SK-N-SH (cell line): ENCODE measurements around the gene ENDOD1. TPM values are rescaled to one million over a fixed set of nuclear protein-coding genes. Genes with fewer than 3 reads are reported as not detected.

Source experiments
- CTCF ChIA-PET: fragments of 300-600, 350-600 bp; formaldehyde crosslinking; extraction: SDS; loops from one replicate; lab custom pipeline; 2021; lab: Yijun Ruan, JAX
- POLR2A ChIA-PET: fragments of 350-600 bp; sonication (Branson Sonifier 250); formaldehyde crosslinking; extraction: SDS; loops from one replicate; lab custom pipeline; 2020; ENCODE audit warnings: antibody characterized with exemption, inconsistent platforms; lab: Yijun Ruan, JAX
- DNase-seq: peaks from one replicate; pipeline ENCODE4 v3.0.0; 2012
- H2AFZ ChIP-seq: fragments of 200-600 bp; sonication (generic); 2 replicates; pipeline ENCODE4 v1.8.1; 2016; ENCODE audit warnings: antibody characterized with exemption, mild to moderate bottlenecking, low read depth
- H3F3A ChIP-seq: fragments of 200-600 bp; sonication (generic); replicated peaks from 2 replicates; pipeline ENCODE3; 2016; ENCODE audit warnings: antibody characterized with exemption, mild to moderate bottlenecking; ENCODE audit not compliant: insufficient read depth
- H3K27ac ChIP-seq, 2 experiments: fragments of 200-500 bp in 1 of 2; fragments of 200-600 bp in 1 of 2; sonication (Bioruptor generic) in 1 of 2; sonication (generic), shearing (Covaris generic) in 1 of 2; 2 replicates each; pipeline versions ENCODE4 v1.5.1 to v1.6.1; 2014 to 2016; ENCODE audit warnings: low read depth in 2 of 2, inconsistent platforms in 1 of 2, low read length in 1 of 2, mild to moderate bottlenecking in 1 of 2, mixed read lengths in 1 of 2
- H3K27me3 ChIP-seq: fragments of 200-600 bp; sonication (generic), shearing (Covaris generic); 2 replicates; pipeline ENCODE4 v1.6.1; 2016; ENCODE audit warnings: mixed run types; ENCODE audit not compliant: insufficient read depth
- H3K36me3 ChIP-seq, 2 experiments: fragments of 200-500 bp in 1 of 2; fragments of 200-600 bp in 1 of 2; sonication (Bioruptor generic) in 1 of 2; sonication (generic) in 1 of 2; replicated peaks in 1 of 2; 2 replicates each; pipeline versions ENCODE3 to v1.5.1; 2014 to 2016; ENCODE audit warnings: low read length in 1 of 2, mild to moderate bottlenecking in 1 of 2; ENCODE audit not compliant: insufficient read depth in 2 of 2, control insufficient read depth in 1 of 2
- H3K4me1 ChIP-seq, 2 experiments: fragments of 200-500 bp in 1 of 2; fragments of 200-600 bp in 1 of 2; sonication (Bioruptor generic) in 1 of 2; sonication (generic), shearing (Covaris generic) in 1 of 2; 2 replicates each; pipeline versions ENCODE4 v1.5.1 to v1.6.1; 2014 to 2016; ENCODE audit warnings: low read depth in 1 of 2, low read length in 1 of 2, mixed run types in 1 of 2; ENCODE audit not compliant: insufficient read depth in 2 of 2, control insufficient read depth in 1 of 2
- H3K4me2 ChIP-seq: fragments of 200-600 bp; sonication (generic), shearing (Covaris generic); 2 replicates; pipeline ENCODE4 v1.6.1; 2017; ENCODE audit warnings: mixed run types
- H3K4me3 ChIP-seq, 2 experiments: fragments of 200-500 bp in 1 of 2; fragments of 200-600 bp in 1 of 2; sonication (Bioruptor generic) in 1 of 2; sonication (generic), shearing (Covaris generic) in 1 of 2; 2 replicates each; pipeline versions ENCODE4 v1.5.1 to v1.8.1; 2014 to 2016; ENCODE audit warnings: low read depth in 2 of 2, inconsistent platforms in 1 of 2, low read length in 1 of 2, mild to moderate bottlenecking in 1 of 2, mixed read lengths in 1 of 2, moderate library complexity in 1 of 2
- H3K79me2 ChIP-seq: fragments of 200-600 bp; sonication (generic); 2 replicates; pipeline ENCODE4 v1.8.1; 2017; ENCODE audit warnings: mild to moderate bottlenecking; ENCODE audit not compliant: insufficient read depth
- H3K9ac ChIP-seq: fragments of 200-600 bp; sonication (generic); 2 replicates; pipeline ENCODE4 v1.6.1; 2017; ENCODE audit warnings: mixed run types
- H3K9me2 ChIP-seq: fragments of 200-600 bp; sonication (generic); 2 replicates; pipeline ENCODE4 v1.6.1; 2017; ENCODE audit warnings: mixed run types
- H3K9me3 ChIP-seq: fragments of 200-600 bp; sonication (generic); 2 replicates; pipeline ENCODE4 v1.6.1; 2017; ENCODE audit warnings: mixed run types, mild to moderate bottlenecking, moderate library complexity
- H4K20me1 ChIP-seq: fragments of 200-600 bp; sonication (generic); 2 replicates; pipeline ENCODE4 v1.6.1; 2017; ENCODE audit warnings: mild to moderate bottlenecking, mixed run types; ENCODE audit not compliant: insufficient read depth
- GATA2 ChIP-seq: sonication (generic); formaldehyde crosslinking; IDR thresholded peaks from 2 replicates; pipeline ENCODE4 v1.5.0; 2020; ENCODE audit warnings: mild to moderate bottlenecking, missing genetic modification reagents
- NFIC ChIP-seq: IDR thresholded peaks from 2 replicates; pipeline ENCODE4 v1.4.0; 2012; ENCODE audit warnings: borderline replicate concordance
- POLR2AphosphoS5 ChIP-seq: IDR thresholded peaks from 2 replicates; pipeline ENCODE4 v1.6.1; 2012; ENCODE audit warnings: low read depth, low read length
- TCF12 ChIP-seq: IDR thresholded peaks from 2 replicates; pipeline ENCODE4 v1.4.0; 2012
- TEAD4 ChIP-seq: IDR thresholded peaks from 2 replicates; pipeline ENCODE4 v1.4.0; 2012; ENCODE audit warnings: mild to moderate bottlenecking, borderline replicate concordance; ENCODE audit not compliant: insufficient read depth
- WGBS: methylation state at CpG from one replicate; pipeline ENCODE4 v1.1.6; 2017; ENCODE audit warnings: low lambda C conversion rate; 5-methylcytosine and 5-hydroxymethylcytosine counted together
- polyA plus RNA-seq, 3 experiments: library from polyadenylated mRNA; depleted of rRNA; stranded (reverse); fragments of >200 nt; gene quantifications; 2 replicates each; pipeline ENCODE4 v1.2.3, GENCODE V29; 2012
- TF ChIP-seq, protein P1 (sequence below): IDR thresholded peaks from 2 replicates; pipeline ENCODE4 v1.4.0; 2012; ENCODE audit warnings: low read depth, borderline replicate concordance
- TF ChIP-seq, protein P2 (sequence below): IDR thresholded peaks from 2 replicates; pipeline ENCODE4; 2012
- TF ChIP-seq, protein P3 (sequence below): fragments of 200-600 bp; sonication (generic); IDR thresholded peaks from 2 replicates; pipeline ENCODE4 v1.6.1; 2017; ENCODE audit warnings: antibody characterized with exemption, mild to moderate bottlenecking, moderate library complexity
- TF ChIP-seq, protein P4 (sequence below): IDR thresholded peaks from 2 replicates; pipeline ENCODE4 v1.4.0; 2012; ENCODE audit warnings: low read depth, borderline replicate concordance
- TF ChIP-seq, protein P5 (sequence below): IDR thresholded peaks from 2 replicates; pipeline ENCODE4 v1.4.0; 2012; ENCODE audit warnings: low read depth

ENDOD1 gene
- polyA plus RNA-seq, 1 of the 3 experiments (the other 2 are of a cell fraction): 15.0 TPM

DNA sequence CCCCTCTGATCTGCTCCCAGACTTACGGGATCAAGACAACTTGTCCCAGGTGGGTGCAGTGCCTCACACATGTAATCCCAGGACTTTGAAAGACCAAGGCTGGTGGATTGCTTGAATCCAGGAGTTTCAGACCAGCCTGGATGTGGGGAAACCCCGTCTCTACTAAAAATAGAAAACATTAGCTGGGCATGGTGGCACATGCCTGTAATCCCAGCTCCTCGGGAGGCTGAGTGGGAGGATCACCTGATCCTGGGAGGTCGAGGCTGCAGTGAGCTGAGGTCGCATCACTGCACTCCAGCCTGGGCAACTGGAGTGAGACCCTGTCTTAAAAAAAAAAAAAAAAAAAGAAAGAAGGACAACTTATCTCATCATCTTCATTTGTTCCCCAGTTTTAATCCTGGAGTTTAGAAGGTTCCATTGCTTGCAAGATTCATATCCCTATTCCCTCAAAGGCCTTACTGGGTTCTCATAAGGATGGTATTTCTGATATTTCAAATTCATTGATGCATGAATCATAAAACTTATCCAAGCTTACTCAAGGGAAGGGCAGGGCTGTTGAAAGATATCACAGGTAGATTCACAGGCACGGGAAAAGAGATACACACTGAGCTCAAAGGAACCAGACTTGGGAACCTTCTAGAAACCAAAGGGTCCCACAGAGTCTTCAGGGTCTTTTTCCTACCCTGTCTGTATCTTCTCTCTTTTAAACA, 14.6 kb downstream of the ENDOD1 start:
- 83% methylated on average over 5 of the region's 6 CpGs for WGBS
- H3K4me2 ChIP-seq: no peak overlapping the region
- DNase-seq: no peak
- H3K36me3 ChIP-seq: no peaks in the 10 kb centered on the region
- H3K79me2 ChIP-seq: no peaks in the 10 kb centered on the region; the same call in 1 of the 2 replicates
- ChIA-PET CTCF (interaction anchor here (1.7 to 4.7 kb wide), 2 partner anchors 12 to 601 kb away, joined by 5 to 24 read pairs; no protein-coding TSS in a partner anchor), POLR2A (no interaction called here)
- peaks cover 0 to 25% of the 10 kb centered on the region in 2 experiments; a peak in 2 of 4 replicates for H3K4me1 ChIP-seq
- no peaks in the 10 kb centered on the region for H3K9me3 ChIP-seq
- no peak overlapping the region for H3K4me3 ChIP-seq
- H4K20me1 ChIP-seq: no peaks in the 10 kb centered on the region
- H3F3A ChIP-seq: peaks cover 8% of the 10 kb centered on the region
- H3K27me3 ChIP-seq: no peaks in the 10 kb centered on the region
- no peak overlapping the region for H3K27ac ChIP-seq
- H3K9ac ChIP-seq: no peak overlapping the region
- H2AFZ ChIP-seq: no peak overlapping the region
- no peak for TF ChIP-seq POLR2AphosphoS5
- TF ChIP-seq, protein P1, sequence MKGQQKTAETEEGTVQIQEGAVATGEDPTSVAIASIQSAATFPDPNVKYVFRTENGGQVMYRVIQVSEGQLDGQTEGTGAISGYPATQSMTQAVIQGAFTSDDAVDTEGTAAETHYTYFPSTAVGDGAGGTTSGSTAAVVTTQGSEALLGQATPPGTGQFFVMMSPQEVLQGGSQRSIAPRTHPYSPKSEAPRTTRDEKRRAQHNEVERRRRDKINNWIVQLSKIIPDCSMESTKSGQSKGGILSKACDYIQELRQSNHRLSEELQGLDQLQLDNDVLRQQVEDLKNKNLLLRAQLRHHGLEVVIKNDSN: no peak
- TF ChIP-seq, protein P2, sequence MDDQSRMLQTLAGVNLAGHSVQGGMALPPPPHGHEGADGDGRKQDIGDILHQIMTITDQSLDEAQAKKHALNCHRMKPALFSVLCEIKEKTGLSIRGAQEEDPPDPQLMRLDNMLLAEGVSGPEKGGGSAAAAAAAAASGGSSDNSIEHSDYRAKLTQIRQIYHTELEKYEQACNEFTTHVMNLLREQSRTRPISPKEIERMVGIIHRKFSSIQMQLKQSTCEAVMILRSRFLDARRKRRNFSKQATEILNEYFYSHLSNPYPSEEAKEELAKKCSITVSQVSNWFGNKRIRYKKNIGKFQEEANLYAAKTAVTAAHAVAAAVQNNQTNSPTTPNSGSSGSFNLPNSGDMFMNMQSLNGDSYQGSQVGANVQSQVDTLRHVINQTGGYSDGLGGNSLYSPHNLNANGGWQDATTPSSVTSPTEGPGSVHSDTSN: no peak
- no peak for TF ChIP-seq NFIC
- TF ChIP-seq, protein P3, sequence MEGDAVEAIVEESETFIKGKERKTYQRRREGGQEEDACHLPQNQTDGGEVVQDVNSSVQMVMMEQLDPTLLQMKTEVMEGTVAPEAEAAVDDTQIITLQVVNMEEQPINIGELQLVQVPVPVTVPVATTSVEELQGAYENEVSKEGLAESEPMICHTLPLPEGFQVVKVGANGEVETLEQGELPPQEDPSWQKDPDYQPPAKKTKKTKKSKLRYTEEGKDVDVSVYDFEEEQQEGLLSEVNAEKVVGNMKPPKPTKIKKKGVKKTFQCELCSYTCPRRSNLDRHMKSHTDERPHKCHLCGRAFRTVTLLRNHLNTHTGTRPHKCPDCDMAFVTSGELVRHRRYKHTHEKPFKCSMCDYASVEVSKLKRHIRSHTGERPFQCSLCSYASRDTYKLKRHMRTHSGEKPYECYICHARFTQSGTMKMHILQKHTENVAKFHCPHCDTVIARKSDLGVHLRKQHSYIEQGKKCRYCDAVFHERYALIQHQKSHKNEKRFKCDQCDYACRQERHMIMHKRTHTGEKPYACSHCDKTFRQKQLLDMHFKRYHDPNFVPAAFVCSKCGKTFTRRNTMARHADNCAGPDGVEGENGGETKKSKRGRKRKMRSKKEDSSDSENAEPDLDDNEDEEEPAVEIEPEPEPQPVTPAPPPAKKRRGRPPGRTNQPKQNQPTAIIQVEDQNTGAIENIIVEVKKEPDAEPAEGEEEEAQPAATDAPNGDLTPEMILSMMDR: no peak
- TF ChIP-seq GATA2 (CRISPR knock-in tag): no peak
- TF ChIP-seq TEAD4: no peak
- TF ChIP-seq, protein P4, sequence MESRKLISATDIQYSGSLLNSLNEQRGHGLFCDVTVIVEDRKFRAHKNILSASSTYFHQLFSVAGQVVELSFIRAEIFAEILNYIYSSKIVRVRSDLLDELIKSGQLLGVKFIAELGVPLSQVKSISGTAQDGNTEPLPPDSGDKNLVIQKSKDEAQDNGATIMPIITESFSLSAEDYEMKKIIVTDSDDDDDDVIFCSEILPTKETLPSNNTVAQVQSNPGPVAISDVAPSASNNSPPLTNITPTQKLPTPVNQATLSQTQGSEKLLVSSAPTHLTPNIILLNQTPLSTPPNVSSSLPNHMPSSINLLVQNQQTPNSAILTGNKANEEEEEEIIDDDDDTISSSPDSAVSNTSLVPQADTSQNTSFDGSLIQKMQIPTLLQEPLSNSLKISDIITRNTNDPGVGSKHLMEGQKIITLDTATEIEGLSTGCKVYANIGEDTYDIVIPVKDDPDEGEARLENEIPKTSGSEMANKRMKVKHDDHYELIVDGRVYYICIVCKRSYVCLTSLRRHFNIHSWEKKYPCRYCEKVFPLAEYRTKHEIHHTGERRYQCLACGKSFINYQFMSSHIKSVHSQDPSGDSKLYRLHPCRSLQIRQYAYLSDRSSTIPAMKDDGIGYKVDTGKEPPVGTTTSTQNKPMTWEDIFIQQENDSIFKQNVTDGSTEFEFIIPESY: no peak
- H3K9me2 ChIP-seq: no peaks in the 10 kb centered on the region

DNA sequence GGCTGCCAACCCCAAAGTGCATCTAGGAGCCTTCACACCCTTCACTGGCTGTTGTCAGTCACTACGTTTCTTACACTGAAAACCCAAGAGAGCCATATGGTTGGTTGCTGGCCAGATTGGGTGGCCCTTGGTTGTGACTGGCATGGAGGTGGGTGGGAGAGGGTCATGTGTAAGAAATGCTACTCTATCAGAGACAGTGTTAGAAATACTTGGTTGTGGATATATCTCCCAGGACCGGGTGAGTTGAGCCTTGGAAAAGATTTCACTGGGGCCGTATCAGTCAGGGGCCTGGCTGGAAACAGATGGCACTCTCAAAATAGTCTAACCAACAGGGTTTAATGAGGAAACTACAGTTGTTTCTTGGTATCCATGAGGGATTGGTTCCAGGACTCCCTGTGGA, 15.2 kb downstream of the ENDOD1 start:
- no peak overlapping the region for H2AFZ ChIP-seq
- no peaks in the 10 kb centered on the region for H4K20me1 ChIP-seq
- H3K4me3 ChIP-seq: no peak overlapping the region
- no peaks in the 10 kb centered on the region; the same call in 1 of the 2 replicates for H3K79me2 ChIP-seq
- H3K4me2 ChIP-seq: no peak overlapping the region
- peaks cover 0 to 25% of the 10 kb centered on the region in 2 experiments; a peak in 2 of 4 replicates for H3K4me1 ChIP-seq
- DNase-seq: no peak
- H3K9ac ChIP-seq: no peak overlapping the region
- H3K9me3 ChIP-seq: no peaks in the 10 kb centered on the region
- CTCF ChIA-PET: no interaction called here
- peaks cover 9% of the 10 kb centered on the region for H3F3A ChIP-seq
- POLR2A ChIA-PET: no interaction called here
- 96% methylated on average over 3 of the region's 3 CpGs for WGBS
- H3K27ac ChIP-seq: no peak overlapping the region
- no peaks in the 10 kb centered on the region for H3K27me3 ChIP-seq
- no peak for TF ChIP-seq TCF12
- TF ChIP-seq, protein P5, sequence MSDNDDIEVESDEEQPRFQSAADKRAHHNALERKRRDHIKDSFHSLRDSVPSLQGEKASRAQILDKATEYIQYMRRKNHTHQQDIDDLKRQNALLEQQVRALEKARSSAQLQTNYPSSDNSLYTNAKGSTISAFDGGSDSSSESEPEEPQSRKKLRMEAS: no peak
- TF ChIP-seq, protein P3: no peak
- no peaks in the 10 kb centered on the region for H3K36me3 ChIP-seq
- H3K9me2 ChIP-seq: no peaks in the 10 kb centered on the region
